Lung (tissue), 12 donors: ENCODE data around the gene TAMALIN. TPM values are rescaled to one million over a fixed set of nuclear protein-coding genes. Genes with fewer than 3 reads are reported as not detected.
A peak's percentile ranks its signal among the peaks of the same experiment; 100 is the strongest.

Experiments
- ATAC-seq: fragments of 200-7000 bp; cut with Tn5 transposase; one replicate; pipeline ENCODE4 v1.9.1; 2020; ENCODE audit warnings: moderate number of reproducible peaks; ENCODE audit not compliant: insufficient read depth, low FRiP score
- DNase-seq, 3 donors: peaks; one replicate each; pipeline ENCODE4 v3.0.0-alpha.2; 2013 to 2017
- H3K27ac ChIP-seq, 2 donors: one replicate each; pipeline ENCODE4 v1.5.1; 2013; ENCODE audit warnings: mild to moderate bottlenecking in 2 of 2, moderate library complexity in 2 of 2, control low read depth in 1 of 2, inconsistent platforms in 1 of 2, low read depth in 1 of 2, low read length in 1 of 2
- H3K27me3 ChIP-seq, 3 donors: one replicate each; pipeline ENCODE4 v1.5.1; 2013; ENCODE audit warnings: low read length in 2 of 3; ENCODE audit not compliant: control insufficient read depth in 3 of 3, insufficient read depth in 3 of 3
- H3K36me3 ChIP-seq, 4 donors: one replicate each; pipeline ENCODE4 v1.5.1; 2013; ENCODE audit warnings: low read length in 4 of 4, mild to moderate bottlenecking in 1 of 4, moderate library complexity in 1 of 4; ENCODE audit not compliant: control insufficient read depth in 4 of 4, insufficient read depth in 4 of 4
- H3K4me1 ChIP-seq, 5 donors: one replicate each; pipeline ENCODE4 v1.5.1; 2013; ENCODE audit warnings: low read length in 5 of 5, mild to moderate bottlenecking in 2 of 5, moderate library complexity in 1 of 5; ENCODE audit not compliant: control insufficient read depth in 5 of 5, insufficient read depth in 5 of 5
- H3K4me3 ChIP-seq: one replicate; pipeline ENCODE4 v1.5.1; 2013; ENCODE audit warnings: mild to moderate bottlenecking, control low read depth, moderate library complexity
- H3K9ac ChIP-seq, 2 donors: one replicate each; pipeline ENCODE4 v1.5.1; 2013; ENCODE audit warnings: low read length in 2 of 2, control low read depth in 1 of 2; ENCODE audit not compliant: insufficient read depth in 1 of 2
- H3K9me3 ChIP-seq, 4 donors: one replicate each; pipeline ENCODE4 v1.5.1; 2013; ENCODE audit warnings: low read length in 3 of 4, mild to moderate bottlenecking in 1 of 4, moderate library complexity in 1 of 4; ENCODE audit not compliant: control insufficient read depth in 4 of 4, insufficient read depth in 3 of 4
- CTCF ChIP-seq: IDR thresholded peaks from 2 replicates; pipeline ENCODE4 v1.5.1; 2012; ENCODE audit warnings: mild to moderate bottlenecking; ENCODE audit errors: control extremely low read depth, extremely low read depth
- WGBS, 2 donors: extraction: QIAGEN DNeasy Blood & Tissue Kit; methylation state at CpG; one replicate each; pipeline ENCODE4 v1.1.7; 2013; 5-methylcytosine and 5-hydroxymethylcytosine counted together
- polyA plus RNA-seq, 2 donors: library from polyadenylated mRNA; stranded (reverse); fragments of 200-250 nt; gene quantifications; one replicate each; pipeline ENCODE4 v1.2.1, GENCODE V29; 2013
- total RNA-seq, 2 donors: library from RNA; depleted of rRNA in 1 of 2; stranded (reverse); fragments of >200 nt in 1 of 2; gene quantifications; one replicate each; pipeline ENCODE4 v1.2.1, GENCODE V29; 2014 to 2021
- donor health status: control.
- donor health status: control.
- donor health status: Bipolar disorder and iron deficiency.
- donor health status: healthy.
- donor health status: DM: yes; HTN: yes; CAD: no.

TAMALIN gene
- total and polyA plus RNA-seq, 4 donors: 31.4 to 84.0 (median 60.4) TPM

GRCh38 chr12:52033446-52034140 is 26.8 kb downstream of the TAMALIN start:
- Histone ChIP-seq H3K9ac (peak overlapping the region in 1 of 2 donors; percentile 83), H3K36me3 (no peaks in the 10 kb centered on the region), H3K4me3 (no peak overlapping the region), H3K27ac (peak overlapping the region; percentile 88 to 90), H3K9me3 (no peaks in the 10 kb centered on the region), H3K27me3 (no peaks in the 10 kb centered on the region), H3K4me1 (peaks cover 5 to 31% (median 10%) of the 10 kb centered on the region in 5 donors)
- TF ChIP-seq CTCF: no peak
- no peak for ATAC-seq
- no peak for DNase-seq
- WGBS, 2 donors: 47 to 57% methylated on average over 13 of the region's 13 CpGs

- no peaks in the 10 kb centered on the region for H3K9me3 ChIP-seq
- no peak overlapping the region for H3K4me3 ChIP-seq
- DNase-seq (no peak), ATAC-seq (no peak)
- TF ChIP-seq CTCF: no peak
- H3K9ac ChIP-seq: no peak overlapping the region
- H3K36me3 ChIP-seq: no peaks in the 10 kb centered on the region
- no peak overlapping the region for H3K27ac ChIP-seq
- H3K4me1 ChIP-seq: peaks cover 5 to 31% (median 10%) of the 10 kb centered on the region in 5 donors
- H3K27me3 ChIP-seq: no peaks in the 10 kb centered on the region
- WGBS, 2 donors: 97% methylated on average over 4 of the region's 4 CpGs
These were observed 28.4 kb downstream of the TAMALIN start for GRCh38 chr12:52035190-52035589.

- DNase-seq (no peak), ATAC-seq (no peak)
- Histone ChIP-seq H3K9ac (no peak overlapping the region), H3K9me3 (no peaks in the 10 kb centered on the region), H3K36me3 (no peaks in the 10 kb centered on the region), H3K4me1 (peaks cover 5 to 31% (median 10%) of the 10 kb centered on the region in 5 donors), H3K27ac (peak overlapping the region in 1 of 2 donors; percentile 82), H3K4me3 (no peak overlapping the region), H3K27me3 (no peaks in the 10 kb centered on the region)
- no peak for TF ChIP-seq CTCF
- 88 to 92% methylated on average over 2 of the region's 2 CpGs for WGBS, 2 donors
These were observed 29.2 kb downstream of the TAMALIN start for GRCh38 chr12:52035926-52036325.
